Pancreas (tissue), 10 donors: ENCODE results near the gene ENO4. TPM values are rescaled to one million over a fixed set of nuclear protein-coding genes. Genes with fewer than 3 reads are reported as not detected.

Experiments used
- ATAC-seq, 4 donors: fragments of 200-7000 bp; cut with Tn5 transposase; one replicate each; pipeline versions ENCODE4 v1.8.0 to v1.9.1; 2020; ENCODE audit warnings: mild to moderate bottlenecking in 4 of 4, moderate library complexity in 4 of 4
- DNase-seq, 6 donors: peaks; one replicate each; pipeline ENCODE4 v3.0.0-alpha.2; 2020
- FAIRE-seq: peaks from 2 replicates; lab custom pipeline; 2012; peaks lifted over from hg19 to GRCh38; lab: Jason Lieb, UNC
- H3K27ac ChIP-seq, 4 donors: fragments of 200-600 bp; sonication (generic); 1 replicate in 3 of 4; 2 replicates in 1 of 4; pipeline versions ENCODE4 v1.5.0 to v1.8.0; 2020
- H3K27me3 ChIP-seq, 4 donors: fragments of 200-600 bp; one replicate each; pipeline ENCODE4 v1.8.0; 2021
- H3K36me3 ChIP-seq, 3 donors: fragments of 200-600 bp; sonication (generic) in 1 of 3; one replicate each; pipeline versions ENCODE4 v1.5.0 to v1.8.0; 2020 to 2021
- H3K4me1 ChIP-seq, 3 donors: fragments of 200-600 bp; one replicate each; pipeline ENCODE4 v1.8.0; 2021
- H3K4me3 ChIP-seq, 4 donors: fragments of 200-600 bp; sonication (generic) in 2 of 4; one replicate each; pipeline versions ENCODE4 v1.5.0 to v1.8.0; 2020 to 2021
- H3K9me3 ChIP-seq, 4 donors: fragments of 200-600 bp; one replicate each; pipeline ENCODE4 v1.8.0; 2021
- WGBS, 2 donors: extraction: QIAGEN DNeasy Blood & Tissue Kit; methylation state at CpG; one replicate each; pipeline ENCODE4 v1.1.7; 2013; 5-methylcytosine and 5-hydroxymethylcytosine counted together
- intact Hi-C, 3 donors: fragments of 100-400 bp; cut with DNase I; formaldehyde crosslinking; loops; one replicate each; pipeline versions ENCODE4 v1.11.1 to v1.14.2; 2022
- polyA plus RNA-seq, 2 donors: library from polyadenylated mRNA; stranded (reverse); fragments of 200-250 nt; gene quantifications; one replicate each; pipeline ENCODE4 v1.2.3, GENCODE V29; 2013
- total RNA-seq, 6 donors: library from RNA; stranded (reverse); fragmentation: NEBNext Ultra II Directional in 4 of 6; extraction: Animal tissue kit (Norgen Biotek cat#: 25700) in 4 of 6; gene quantifications; one replicate each; pipeline versions ENCODE4 v1.2.1 to v1.2.4, GENCODE V29; 2021 to 2023
- TF ChIP-seq, protein P1 (sequence below), 4 donors: fragments of 200-600 bp; sonication (generic) in 3 of 4; IDR thresholded peaks; one replicate each; pipeline versions ENCODE4 v1.5.0 to v1.8.0; 2021; ENCODE audit warnings: antibody characterized with exemption in 4 of 4
- donor health status: healthy with polysubstance abuse.
- donor health status: DM: no; HTN: no; CAD: no; lungs with moderate emphysema.
- donor health status: DM: no; HTN: no; CAD: no.
- donor health status: control.
- donor health status: control.
- donor health status: Bipolar disorder and iron deficiency.
- donor health status: DM: yes; HTN: yes; CAD: no.
- donor health status: DM: no; HTN: no; CAD: no.
- donor health status: DM: no; HTN: no; CAD: no.
- donor health status: DM: yes; HTN: yes; CAD: no.

The ENO4 gene
- total and polyA plus RNA-seq, 8 donors: 0.15 to 0.71 (median 0.23) TPM

GRCh38 chr10:116909307-116909706 is 60.0 kb downstream of the ENO4 start:
- intact Hi-C loops: no loop called here
- DNase-seq (no peak), ATAC-seq (no peak), FAIRE-seq (no peak)
- 82 to 91% methylated on average over 1 of the region's 1 CpG for WGBS, 2 donors
- Histone ChIP-seq H3K4me1 (no peaks in the 10 kb centered on the region), H3K27me3 (no peaks in the 10 kb centered on the region), H3K4me3 (no peak overlapping the region), H3K36me3 (peaks cover 0 to 23% (median 0%) of the 10 kb centered on the region in 3 donors), H3K27ac (no peak overlapping the region), H3K9me3 (no peaks in the 10 kb centered on the region)
- TF ChIP-seq, protein P1, sequence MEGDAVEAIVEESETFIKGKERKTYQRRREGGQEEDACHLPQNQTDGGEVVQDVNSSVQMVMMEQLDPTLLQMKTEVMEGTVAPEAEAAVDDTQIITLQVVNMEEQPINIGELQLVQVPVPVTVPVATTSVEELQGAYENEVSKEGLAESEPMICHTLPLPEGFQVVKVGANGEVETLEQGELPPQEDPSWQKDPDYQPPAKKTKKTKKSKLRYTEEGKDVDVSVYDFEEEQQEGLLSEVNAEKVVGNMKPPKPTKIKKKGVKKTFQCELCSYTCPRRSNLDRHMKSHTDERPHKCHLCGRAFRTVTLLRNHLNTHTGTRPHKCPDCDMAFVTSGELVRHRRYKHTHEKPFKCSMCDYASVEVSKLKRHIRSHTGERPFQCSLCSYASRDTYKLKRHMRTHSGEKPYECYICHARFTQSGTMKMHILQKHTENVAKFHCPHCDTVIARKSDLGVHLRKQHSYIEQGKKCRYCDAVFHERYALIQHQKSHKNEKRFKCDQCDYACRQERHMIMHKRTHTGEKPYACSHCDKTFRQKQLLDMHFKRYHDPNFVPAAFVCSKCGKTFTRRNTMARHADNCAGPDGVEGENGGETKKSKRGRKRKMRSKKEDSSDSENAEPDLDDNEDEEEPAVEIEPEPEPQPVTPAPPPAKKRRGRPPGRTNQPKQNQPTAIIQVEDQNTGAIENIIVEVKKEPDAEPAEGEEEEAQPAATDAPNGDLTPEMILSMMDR (IDR thresholded peaks at IDR 0.05): no peak

- no peak for FAIRE-seq
- TF ChIP-seq, protein P1 (IDR thresholded peaks at IDR 0.05): no peak
- H3K9me3 ChIP-seq: no peaks in the 10 kb centered on the region
- no peak for ATAC-seq
- intact Hi-C loops: no loop called here
- no peak for DNase-seq
- no peaks in the 10 kb centered on the region for H3K27me3 ChIP-seq
- no peak overlapping the region for H3K27ac ChIP-seq
- 96% methylated on average over 3 of the region's 3 CpGs for WGBS, 2 donors
- no peaks in the 10 kb centered on the region for H3K4me1 ChIP-seq
- H3K4me3 ChIP-seq: no peak overlapping the region
- H3K36me3 ChIP-seq: peaks cover 0 to 30% (median 0%) of the 10 kb centered on the region in 3 donors
These were observed 61.6 kb downstream of the ENO4 start for GRCh38 chr10:116910910-116911309.

DNA sequence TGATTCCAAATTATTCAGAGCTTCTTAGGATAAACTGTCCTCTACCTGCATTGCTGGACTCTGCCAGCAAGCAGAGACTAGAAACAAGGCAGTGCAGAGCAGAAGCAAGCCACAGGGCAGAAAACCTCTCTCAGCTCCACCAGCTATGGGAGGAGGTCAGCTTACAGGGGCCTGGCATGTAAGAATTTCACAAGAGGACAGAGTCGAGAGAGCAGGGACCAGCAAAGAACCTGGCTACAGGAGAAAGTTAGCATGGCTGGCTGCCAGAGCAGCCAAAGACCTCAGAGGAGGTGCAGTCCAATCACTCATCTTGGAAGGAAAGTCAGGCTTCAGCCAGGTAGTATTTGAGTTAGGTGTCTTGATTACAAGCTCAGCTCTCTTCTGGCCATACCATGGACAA is 62.9 kb downstream of the ENO4 start:
- Histone ChIP-seq H3K36me3 (peaks cover 0 to 21% (median 0%) of the 10 kb centered on the region in 3 donors), H3K27me3 (no peaks in the 10 kb centered on the region), H3K4me1 (no peaks in the 10 kb centered on the region), H3K27ac (no peak overlapping the region), H3K9me3 (no peaks in the 10 kb centered on the region), H3K4me3 (no peak overlapping the region)
- DNase-seq (no peak), ATAC-seq (no peak), FAIRE-seq (no peak)
- TF ChIP-seq, protein P1 (IDR thresholded peaks at IDR 0.05): no peak
- intact Hi-C loops: no loop called here
- 53 to 68% methylated on average over 1 of the region's 1 CpG for WGBS, 2 donors

DNA sequence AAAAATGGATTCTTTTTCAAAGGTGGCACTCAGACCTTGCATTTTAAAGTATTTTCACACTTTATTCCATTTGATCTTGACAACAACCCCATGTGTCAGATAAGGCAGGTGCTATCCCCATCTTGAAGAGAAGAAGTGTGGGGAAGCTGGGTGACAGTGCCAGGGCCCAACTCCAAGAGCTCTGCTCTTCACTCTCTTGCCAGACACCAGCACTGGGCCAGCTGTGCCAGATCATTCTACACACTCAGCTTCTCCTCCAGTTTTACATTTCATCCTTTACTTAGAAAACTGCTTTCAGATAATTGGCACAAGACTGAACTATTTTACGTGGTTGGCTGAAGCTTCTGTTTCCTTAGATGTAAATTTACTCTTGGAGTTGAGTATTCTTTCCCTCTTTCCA is 64.4 kb downstream of the ENO4 start:
- TF ChIP-seq, protein P1 (IDR thresholded peaks at IDR 0.05): no peak
- intact Hi-C loops: no loop called here
- H3K4me3 ChIP-seq: no peak overlapping the region
- no peak overlapping the region for H3K27ac ChIP-seq
- ATAC-seq (no peak), DNase-seq (no peak), FAIRE-seq (no peak)
- H3K9me3 ChIP-seq: no peaks in the 10 kb centered on the region
- WGBS, 2 donors: 91 to 96% methylated on average over 1 of the region's 1 CpG
- no peaks in the 10 kb centered on the region for H3K4me1 ChIP-seq
- no peaks in the 10 kb centered on the region for H3K27me3 ChIP-seq
- H3K36me3 ChIP-seq: peaks cover 0 to 16% (median 0%) of the 10 kb centered on the region in 3 donors

- no peak for FAIRE-seq
- TF ChIP-seq, protein P1 (IDR thresholded peaks at IDR 0.05): no peak
- no peaks in the 10 kb centered on the region for H3K9me3 ChIP-seq
- no peaks in the 10 kb centered on the region for H3K27me3 ChIP-seq
- ATAC-seq: no peak
- H3K4me3 ChIP-seq: no peak overlapping the region
- WGBS, 2 donors: 88 to 100% methylated on average over 2 of the region's 2 CpGs
- DNase-seq: no peak
- H3K4me1 ChIP-seq: no peaks in the 10 kb centered on the region
- intact Hi-C loops: no loop called here
- peaks cover 0 to 17% (median 0%) of the 10 kb centered on the region in 3 donors for H3K36me3 ChIP-seq
- H3K27ac ChIP-seq: no peak overlapping the region
These were observed 66.0 kb downstream of the ENO4 start for GRCh38 chr10:116915340-116915739.
